Right lobe of liver (tissue), 4 donors: ENCODE data around the gene ALK.

ENCODE experiments used
- CTCF ChIP-seq, 4 donors: fragments of 200-600 bp in 3 of 4; fragments of 450-650 bp in 1 of 4; IDR thresholded peaks; one replicate each; pipeline versions ENCODE4 v1.5.1 to v1.8.0; 2016 to 2022; ENCODE audit warnings: antibody characterized with exemption in 4 of 4, mild to moderate bottlenecking in 2 of 4
- POLR2A ChIP-seq: fragments of 450-650 bp; IDR thresholded peaks from one replicate; pipeline ENCODE4 v1.6.1; 2017; ENCODE audit warnings: antibody characterized with exemption, mild to moderate bottlenecking
- donor health status: DM: no; HTN: no; CAD: no.
- donor health status: DM: no; HTN: no; CAD: no.
- donor health status: DM: no; HTN: yes; CAD: no.

GRCh38 chr2:29311458-29311857 is 609.9 kb downstream of the ALK start:
- TF ChIP-seq CTCF (IDR thresholded peaks at IDR 0.05), result no peak
- no peak for TF ChIP-seq POLR2A
